ENCODE data around the gene GABARAP. TPM values are rescaled to one million over a fixed set of nuclear protein-coding genes. Genes with fewer than 3 reads are reported as not detected.

GABARAP gene
- total and polyA plus RNA-seq, 2 of the 13 experiments (the other 11 are each of a cell fraction or from before 2014, with no cell fraction given), result 161 to 310 TPM

DNA sequence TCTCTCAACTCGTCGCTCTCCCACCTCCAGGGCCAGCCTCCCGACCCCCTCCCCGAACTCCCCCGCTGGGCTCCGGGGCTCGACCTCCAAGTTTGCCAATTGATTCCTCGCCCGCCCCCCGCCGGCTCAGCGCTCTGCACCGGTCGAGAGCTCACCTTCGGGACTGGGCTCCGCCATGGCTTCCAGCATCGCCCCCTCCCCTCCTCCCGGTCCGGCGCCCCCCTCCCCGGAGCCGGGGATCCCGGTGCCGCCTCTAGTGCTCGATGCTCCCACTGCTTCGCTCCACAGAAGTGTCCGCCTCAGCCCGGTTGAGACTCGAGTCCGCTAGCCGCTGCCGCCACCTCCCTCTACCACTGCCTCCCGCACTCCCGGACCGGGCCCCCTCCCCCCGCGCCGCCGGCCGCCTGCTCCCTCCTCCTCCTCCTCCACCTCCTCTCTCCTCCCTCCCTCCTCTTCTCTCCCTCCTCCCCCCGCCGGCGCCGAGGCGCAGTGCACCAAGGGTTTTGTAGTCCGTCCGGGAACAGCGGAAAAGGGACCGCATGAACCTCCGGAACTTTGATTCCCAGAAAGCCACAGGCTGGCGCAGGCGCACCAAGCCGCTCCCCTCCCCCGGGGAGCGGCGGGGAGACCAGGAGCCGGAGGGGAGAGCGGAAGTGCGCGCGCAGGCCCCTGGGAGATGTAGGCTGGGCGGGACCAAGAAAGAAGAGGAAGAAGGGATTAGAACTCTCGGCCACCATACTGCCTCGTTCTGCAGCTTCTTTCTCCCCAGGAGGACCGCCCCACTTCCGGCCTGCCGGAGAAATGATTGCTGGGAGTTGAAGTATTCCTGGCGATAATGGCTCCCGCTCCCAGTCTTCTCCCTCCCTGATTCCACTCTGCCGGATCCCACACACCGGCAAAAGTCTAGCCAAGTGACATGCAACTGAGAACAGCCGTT lies 2.9 kb downstream of the GABARAP start, which contains the start of gene PHF23 (continued):
- TF ChIP-seq, protein P1, sequence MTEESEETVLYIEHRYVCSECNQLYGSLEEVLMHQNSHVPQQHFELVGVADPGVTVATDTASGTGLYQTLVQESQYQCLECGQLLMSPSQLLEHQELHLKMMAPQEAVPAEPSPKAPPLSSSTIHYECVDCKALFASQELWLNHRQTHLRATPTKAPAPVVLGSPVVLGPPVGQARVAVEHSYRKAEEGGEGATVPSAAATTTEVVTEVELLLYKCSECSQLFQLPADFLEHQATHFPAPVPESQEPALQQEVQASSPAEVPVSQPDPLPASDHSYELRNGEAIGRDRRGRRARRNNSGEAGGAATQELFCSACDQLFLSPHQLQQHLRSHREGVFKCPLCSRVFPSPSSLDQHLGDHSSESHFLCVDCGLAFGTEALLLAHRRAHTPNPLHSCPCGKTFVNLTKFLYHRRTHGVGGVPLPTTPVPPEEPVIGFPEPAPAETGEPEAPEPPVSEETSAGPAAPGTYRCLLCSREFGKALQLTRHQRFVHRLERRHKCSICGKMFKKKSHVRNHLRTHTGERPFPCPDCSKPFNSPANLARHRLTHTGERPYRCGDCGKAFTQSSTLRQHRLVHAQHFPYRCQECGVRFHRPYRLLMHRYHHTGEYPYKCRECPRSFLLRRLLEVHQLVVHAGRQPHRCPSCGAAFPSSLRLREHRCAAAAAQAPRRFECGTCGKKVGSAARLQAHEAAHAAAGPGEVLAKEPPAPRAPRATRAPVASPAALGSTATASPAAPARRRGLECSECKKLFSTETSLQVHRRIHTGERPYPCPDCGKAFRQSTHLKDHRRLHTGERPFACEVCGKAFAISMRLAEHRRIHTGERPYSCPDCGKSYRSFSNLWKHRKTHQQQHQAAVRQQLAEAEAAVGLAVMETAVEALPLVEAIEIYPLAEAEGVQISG (CRISPR knock-in tag; IDR thresholded peaks at IDR 0.05), result peak; percentile 93
- no peak for TF ChIP-seq TOPORS (CRISPR knock-in tag; IDR thresholded peaks at IDR 0.05)
- no peak for TF ChIP-seq MED13 (CRISPR knock-in tag; IDR thresholded peaks at IDR 0.05)
- TF ChIP-seq RAD51 (IDR thresholded peaks at IDR 0.05; ENCODE audit: borderline replicate concordance), result no peak
- peak; percentile 21; the same call in 1 of the 2 replicates for TF ChIP-seq FOSL2 (CRISPR knock-in tag; IDR thresholded peaks at IDR 0.05)
- no peak for TF ChIP-seq SYNCRIP (IDR thresholded peaks at IDR 0.05; ENCODE audit: insufficient read depth, low read depth, low read length)
- peak; percentile 54; the same call in 1 of the 2 replicates for TF ChIP-seq BORCS8-MEF2B (CRISPR knock-in tag; IDR thresholded peaks at IDR 0.05)
- no peak for TF ChIP-seq KDM4B (CRISPR knock-in tag; IDR thresholded peaks at IDR 0.05)
- no peak for TF ChIP-seq NRL (CRISPR knock-in tag; IDR thresholded peaks at IDR 0.05; ENCODE audit: borderline replicate concordance)
- TF ChIP-seq SMC3 (IDR thresholded peaks at IDR 0.05; ENCODE audit: low read length), result no peak
- TF ChIP-seq ZNF207 (IDR thresholded peaks at IDR 0.05; ENCODE audit: borderline replicate concordance), result no peak
- no peak for TF ChIP-seq ZBTB39 (CRISPR knock-in tag; IDR thresholded peaks at IDR 0.05)
- TF ChIP-seq AGO2 (optimal IDR thresholded peaks at IDR 0.05; ENCODE audit: low read depth, low read length), result peak; percentile 90
- TF ChIP-seq, protein P2, sequence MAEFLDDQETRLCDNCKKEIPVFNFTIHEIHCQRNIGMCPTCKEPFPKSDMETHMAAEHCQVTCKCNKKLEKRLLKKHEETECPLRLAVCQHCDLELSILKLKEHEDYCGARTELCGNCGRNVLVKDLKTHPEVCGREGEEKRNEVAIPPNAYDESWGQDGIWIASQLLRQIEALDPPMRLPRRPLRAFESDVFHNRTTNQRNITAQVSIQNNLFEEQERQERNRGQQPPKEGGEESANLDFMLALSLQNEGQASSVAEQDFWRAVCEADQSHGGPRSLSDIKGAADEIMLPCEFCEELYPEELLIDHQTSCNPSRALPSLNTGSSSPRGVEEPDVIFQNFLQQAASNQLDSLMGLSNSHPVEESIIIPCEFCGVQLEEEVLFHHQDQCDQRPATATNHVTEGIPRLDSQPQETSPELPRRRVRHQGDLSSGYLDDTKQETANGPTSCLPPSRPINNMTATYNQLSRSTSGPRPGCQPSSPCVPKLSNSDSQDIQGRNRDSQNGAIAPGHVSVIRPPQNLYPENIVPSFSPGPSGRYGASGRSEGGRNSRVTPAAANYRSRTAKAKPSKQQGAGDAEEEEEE (CRISPR knock-in tag; IDR thresholded peaks at IDR 0.05; ENCODE audit: borderline replicate concordance), result no peak
- TF ChIP-seq SMARCE1 (IDR thresholded peaks at IDR 0.05; ENCODE audit: borderline replicate concordance), result no peak
- TF ChIP-seq ZNF292 (CRISPR knock-in tag; IDR thresholded peaks at IDR 0.05; ENCODE audit: borderline replicate concordance, low read depth), result no peak
- no peak for TF ChIP-seq ZMYM2 (CRISPR knock-in tag; IDR thresholded peaks at IDR 0.05)
- 0 out of 2 replicates have a peak, but pooled peaks have one; percentile 53 for TF ChIP-seq ZNF772 (CRISPR knock-in tag; IDR thresholded peaks at IDR 0.05)
- no peak for TF ChIP-seq ZNF749 (CRISPR knock-in tag; IDR thresholded peaks at IDR 0.05; ENCODE audit: borderline replicate concordance)
- TF ChIP-seq ATF1 (CRISPR knock-in tag; IDR thresholded peaks at IDR 0.05), result peak; percentile 73; the same call in 1 of the 2 replicates
- TF ChIP-seq SP4 (CRISPR knock-in tag; IDR thresholded peaks at IDR 0.05), result peak; percentile 61; the same call in 1 of the 2 replicates
